ENCODE data around the gene PHTF2. TPM values are rescaled to one million over a fixed set of nuclear protein-coding genes. Genes with fewer than 3 reads are reported as not detected.

PHTF2 gene
- total RNA-seq, 4 donors from 2014 or later: 16.7 to 27.6 (median 19.2) TPM

DNA sequence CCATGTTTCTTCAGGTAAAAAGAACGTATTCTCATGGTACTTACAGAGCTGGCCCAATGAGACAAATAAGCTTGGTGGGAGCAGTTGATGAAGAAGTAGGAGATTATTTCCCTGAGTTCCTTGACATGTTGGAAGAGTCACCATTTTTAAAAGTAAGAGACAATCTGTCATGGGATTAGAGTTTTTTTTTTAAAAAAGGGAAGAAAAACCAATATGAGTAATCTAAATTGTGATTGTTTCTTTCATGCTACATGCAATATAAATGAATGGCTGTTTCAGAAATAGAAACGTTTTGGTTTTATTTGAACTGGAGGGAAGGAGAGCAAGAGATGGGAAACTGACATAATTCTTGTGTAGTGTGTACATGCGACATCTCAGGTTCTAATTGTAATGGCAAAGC, 33.1 kb upstream of the PHTF2 start:
- no peak for ATAC-seq (ENCODE audit: low FRiP score)
- TF ChIP-seq, protein P1, sequence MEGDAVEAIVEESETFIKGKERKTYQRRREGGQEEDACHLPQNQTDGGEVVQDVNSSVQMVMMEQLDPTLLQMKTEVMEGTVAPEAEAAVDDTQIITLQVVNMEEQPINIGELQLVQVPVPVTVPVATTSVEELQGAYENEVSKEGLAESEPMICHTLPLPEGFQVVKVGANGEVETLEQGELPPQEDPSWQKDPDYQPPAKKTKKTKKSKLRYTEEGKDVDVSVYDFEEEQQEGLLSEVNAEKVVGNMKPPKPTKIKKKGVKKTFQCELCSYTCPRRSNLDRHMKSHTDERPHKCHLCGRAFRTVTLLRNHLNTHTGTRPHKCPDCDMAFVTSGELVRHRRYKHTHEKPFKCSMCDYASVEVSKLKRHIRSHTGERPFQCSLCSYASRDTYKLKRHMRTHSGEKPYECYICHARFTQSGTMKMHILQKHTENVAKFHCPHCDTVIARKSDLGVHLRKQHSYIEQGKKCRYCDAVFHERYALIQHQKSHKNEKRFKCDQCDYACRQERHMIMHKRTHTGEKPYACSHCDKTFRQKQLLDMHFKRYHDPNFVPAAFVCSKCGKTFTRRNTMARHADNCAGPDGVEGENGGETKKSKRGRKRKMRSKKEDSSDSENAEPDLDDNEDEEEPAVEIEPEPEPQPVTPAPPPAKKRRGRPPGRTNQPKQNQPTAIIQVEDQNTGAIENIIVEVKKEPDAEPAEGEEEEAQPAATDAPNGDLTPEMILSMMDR (IDR thresholded peaks at IDR 0.05): no peak

DNA sequence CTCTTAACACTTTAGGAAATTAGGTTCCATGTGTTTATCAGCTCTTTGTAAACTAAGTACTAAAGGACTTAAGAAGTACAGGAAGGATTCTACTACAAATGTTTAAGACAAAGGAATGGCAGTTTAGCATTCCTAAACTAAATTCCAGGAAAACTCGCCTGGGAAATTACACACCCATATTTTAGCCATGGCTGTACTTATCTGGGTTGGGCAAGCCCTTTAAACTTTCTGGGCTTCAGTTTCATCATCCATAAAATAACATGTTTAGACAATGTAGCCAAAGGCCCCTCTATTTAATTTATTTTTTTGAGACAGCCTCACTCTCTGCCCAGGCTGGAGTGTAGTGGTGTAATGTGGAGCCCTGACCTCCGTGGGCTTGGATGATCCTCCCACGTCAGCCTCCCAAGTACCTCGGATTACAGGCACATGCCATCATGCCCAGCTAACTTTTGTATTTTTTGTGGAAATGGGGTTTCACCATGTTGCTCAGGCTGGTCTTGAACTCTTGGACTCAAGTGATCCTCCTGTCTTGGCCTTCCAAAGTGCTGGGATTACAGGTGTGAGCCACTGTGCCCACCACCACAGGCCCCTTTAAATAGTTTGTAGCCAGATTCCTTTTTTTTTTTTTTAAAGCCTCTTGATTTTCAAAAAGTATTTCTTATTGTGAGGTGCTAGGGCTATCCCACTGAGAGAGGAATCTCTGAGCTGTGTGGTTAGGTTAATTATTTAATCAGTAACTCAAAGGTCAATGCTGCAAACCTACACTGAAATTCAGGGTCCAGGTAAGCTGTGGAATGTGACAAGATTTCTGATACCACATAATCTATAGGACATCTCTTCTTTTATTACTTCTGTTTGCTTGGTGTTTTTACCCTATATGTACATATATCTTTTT, 32.4 kb upstream of the PHTF2 start:
- TF ChIP-seq, protein P1 (IDR thresholded peaks at IDR 0.05): no peak
- no peak for ATAC-seq (ENCODE audit: low FRiP score)
- no peak for DNase-seq (ENCODE audit: low spot score)

More for the DNA sequence above, 33.1 kb upstream of the PHTF2 start:
- no peak for DNase-seq (ENCODE audit: low spot score)

DNA sequence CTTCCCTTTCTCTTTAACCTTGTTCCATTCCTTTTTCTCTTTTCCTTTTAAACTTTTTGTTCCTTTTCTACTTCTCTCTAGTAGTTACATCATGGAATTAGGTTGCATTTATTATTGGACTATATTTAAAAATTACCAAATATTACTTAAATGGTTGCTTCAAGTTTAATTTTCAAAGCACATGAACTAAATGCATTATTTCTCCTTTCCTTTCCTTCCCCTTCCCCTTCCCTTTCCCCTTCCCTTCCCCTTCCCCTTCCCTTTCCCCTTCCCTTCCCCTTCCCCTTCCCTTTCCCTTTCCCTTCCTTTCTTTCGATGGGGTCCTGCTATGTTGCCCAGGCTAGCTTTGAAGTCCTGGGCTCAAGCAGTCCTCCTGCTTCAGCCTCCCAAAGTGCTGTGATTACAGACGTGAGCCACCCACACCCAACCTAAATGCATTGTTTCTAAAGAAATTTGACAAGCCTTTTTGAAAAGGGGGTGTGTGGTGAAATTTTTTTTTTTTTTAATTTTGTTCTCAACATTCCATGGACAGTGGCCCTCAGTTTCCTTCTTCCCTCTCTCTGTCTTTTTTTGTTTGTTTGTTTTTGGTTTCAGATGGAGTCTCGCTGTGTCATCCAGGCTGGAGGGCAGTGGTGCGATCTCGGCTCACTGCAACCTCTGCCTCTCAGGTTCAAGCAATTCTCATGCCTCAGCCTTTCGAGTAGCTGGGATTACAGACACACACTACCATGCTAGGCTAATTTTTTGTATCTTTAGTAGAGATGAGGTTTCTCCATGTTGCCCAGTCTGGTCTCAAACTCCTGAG, 31.6 kb upstream of the PHTF2 start:
- TF ChIP-seq, protein P1 (IDR thresholded peaks at IDR 0.05): no peak
- ATAC-seq (ENCODE audit: low FRiP score) (no peak), DNase-seq (ENCODE audit: low spot score) (no peak)

DNA sequence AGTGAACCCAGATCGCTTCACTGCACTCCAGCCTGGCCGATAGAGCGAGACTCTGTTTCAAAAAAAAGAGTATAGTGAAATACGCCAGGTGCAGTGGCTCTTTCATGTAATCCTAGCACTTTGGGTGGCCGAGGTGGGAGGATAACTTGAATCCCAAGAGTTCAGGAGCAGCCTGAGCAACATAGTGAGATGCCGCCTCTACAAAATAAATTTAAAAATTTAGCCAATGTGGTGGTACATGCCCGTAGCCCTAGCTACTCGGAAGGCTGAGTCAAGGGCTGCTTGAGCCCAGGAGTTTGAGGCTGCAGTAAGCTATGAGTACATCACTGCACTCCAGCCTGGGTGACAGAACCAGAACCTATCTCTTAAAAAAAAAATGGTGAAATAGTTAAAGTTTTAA, 28.3 kb upstream of the PHTF2 start:
- DNase-seq (ENCODE audit: low spot score) (no peak), ATAC-seq (ENCODE audit: low FRiP score) (no peak)
- TF ChIP-seq, protein P1 (IDR thresholded peaks at IDR 0.05): no peak

DNA sequence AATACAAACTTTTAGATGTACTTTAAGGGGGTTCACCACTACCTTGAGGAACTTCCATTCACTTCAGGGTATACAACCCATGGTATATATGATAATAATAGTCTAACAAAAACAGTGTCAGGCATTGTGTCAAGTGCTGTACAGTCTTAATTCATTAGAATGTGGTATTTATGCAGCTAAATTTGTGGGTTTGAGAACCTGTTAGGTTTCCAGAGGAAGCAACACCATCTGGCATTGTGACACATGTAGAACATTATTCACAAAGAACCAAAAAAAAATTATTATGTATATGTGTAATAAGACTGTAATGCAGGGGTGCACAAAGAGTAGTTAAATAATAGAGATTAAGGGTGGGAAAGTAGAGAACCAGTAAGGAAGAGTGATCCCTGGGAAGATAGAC, 26.7 kb upstream of the PHTF2 start:
- DNase-seq (ENCODE audit: low spot score) (no peak), ATAC-seq (ENCODE audit: low FRiP score) (no peak)
- TF ChIP-seq, protein P1 (IDR thresholded peaks at IDR 0.05): no peak

DNA sequence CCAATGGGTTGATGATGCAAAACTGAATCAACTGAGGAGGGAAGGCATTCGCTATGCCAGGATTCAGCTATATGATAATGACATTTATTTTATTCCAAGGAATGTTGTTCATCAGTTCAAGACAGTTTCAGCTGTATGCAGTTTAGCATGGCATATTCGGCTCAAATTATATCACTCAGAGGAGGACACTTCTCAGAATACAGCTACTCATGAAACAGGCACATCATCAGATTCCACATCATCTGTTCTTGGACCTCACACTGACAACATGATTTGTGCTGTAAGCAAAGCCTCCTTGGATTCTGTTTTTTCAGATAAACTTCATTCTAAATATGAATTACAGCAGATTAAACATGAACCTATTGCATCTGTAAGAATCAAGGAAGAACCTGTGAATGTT, 20.0 kb upstream of the PHTF2 start:
- TF ChIP-seq, protein P1 (IDR thresholded peaks at IDR 0.05): no peak
- no peak for DNase-seq (ENCODE audit: low spot score)
- ATAC-seq (ENCODE audit: low FRiP score): no peak

All from omental fat pad (tissue), 4 donors.